ENCODE data around the gene NUF2.
"Not testable (repeated sequence)": the region's sequence is repeated elsewhere in the genome, so short reads cannot be mapped to it uniquely, and the experiment has no call there.

NUF2 gene

GRCh38 chr1:163337631-163338030 lies 15.9 kb downstream of the NUF2 start:
- no peak for DNase-seq

DNA sequence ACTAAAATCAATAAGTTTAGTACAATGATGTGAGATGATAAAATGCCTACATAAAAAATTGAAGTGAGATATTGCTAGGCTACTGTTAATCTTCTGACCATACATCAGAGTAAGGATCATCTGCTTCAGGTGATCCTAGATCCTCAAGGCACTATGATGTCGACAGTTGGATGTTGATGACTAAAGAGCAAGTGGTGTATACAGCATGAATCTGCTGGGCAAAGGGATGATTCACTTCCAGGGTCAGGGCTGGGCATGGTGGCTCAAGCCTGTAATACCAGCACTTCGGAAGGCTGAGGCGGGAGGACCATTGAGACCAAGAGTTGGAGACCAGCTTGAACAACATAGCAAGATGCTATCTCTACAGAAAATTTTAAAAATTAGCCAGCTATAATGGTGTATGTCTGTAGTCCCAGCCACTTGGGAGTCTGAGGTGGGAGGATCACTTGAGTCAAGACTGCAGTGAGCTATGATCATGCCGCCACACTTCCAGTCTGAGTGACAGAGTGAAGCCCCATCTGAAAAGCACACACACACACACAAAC lies 24.6 kb downstream of the NUF2 start:
- no peak for DNase-seq

DNA sequence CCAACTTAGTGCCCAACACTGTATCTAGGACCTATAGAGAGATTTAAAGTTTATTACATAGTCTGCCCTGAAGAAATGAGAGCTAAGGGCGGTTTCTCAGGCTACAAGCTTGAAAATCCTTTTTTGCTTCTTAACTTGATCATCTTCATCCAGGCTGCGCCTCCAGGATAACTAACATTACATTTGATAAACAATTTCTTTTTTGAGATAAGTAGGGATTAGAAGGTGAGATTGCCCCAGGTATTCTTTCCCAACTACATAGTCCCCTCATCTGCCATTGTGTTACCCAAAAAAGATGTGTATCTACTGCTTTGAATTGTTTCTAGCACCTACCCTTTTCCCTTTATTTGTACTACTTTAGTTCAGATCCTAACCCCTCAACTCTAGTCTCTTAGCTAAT lies 25.4 kb downstream of the NUF2 start:
- no peak for DNase-seq

- DNase-seq: no peak
Measured at GRCh38 chr1:163351912-163352311, 30.2 kb downstream of the NUF2 start.

GRCh38 chr1:163357378-163357777 lies 35.6 kb downstream of the NUF2 start:
- DNase-seq: no peak

- not testable (repeated sequence) for DNase-seq
Measured at GRCh38 chr1:163358172-163358571, 36.4 kb downstream of the NUF2 start.

- no peak for DNase-seq
Measured at GRCh38 chr1:163361123-163361934, 39.6 kb downstream of the NUF2 start.

DNA sequence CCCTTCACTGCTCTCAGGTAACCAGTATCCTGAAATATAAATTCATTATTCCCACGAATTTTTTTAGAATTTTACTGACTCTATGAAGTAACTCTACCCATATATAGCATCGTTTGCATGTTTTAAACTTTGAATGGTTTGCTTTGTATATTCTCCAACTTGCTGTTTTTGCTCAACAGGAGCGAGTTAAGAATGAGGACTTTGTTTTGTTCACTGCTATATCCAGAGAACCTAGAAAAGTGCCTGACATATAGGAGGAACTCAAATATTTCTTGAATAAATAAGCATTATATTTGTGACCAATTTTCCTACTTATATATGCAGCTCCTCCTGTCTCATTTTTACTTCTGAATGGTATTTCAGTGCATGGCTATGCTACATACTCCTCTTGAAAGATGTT lies 43.4 kb downstream of the NUF2 start:
- no peak for DNase-seq

- no peak for DNase-seq
Measured at GRCh38 chr1:163366555-163366954, 44.8 kb downstream of the NUF2 start.

GRCh38 chr1:163367721-163368120 lies 46.0 kb downstream of the NUF2 start:
- no peak for DNase-seq

DNA sequence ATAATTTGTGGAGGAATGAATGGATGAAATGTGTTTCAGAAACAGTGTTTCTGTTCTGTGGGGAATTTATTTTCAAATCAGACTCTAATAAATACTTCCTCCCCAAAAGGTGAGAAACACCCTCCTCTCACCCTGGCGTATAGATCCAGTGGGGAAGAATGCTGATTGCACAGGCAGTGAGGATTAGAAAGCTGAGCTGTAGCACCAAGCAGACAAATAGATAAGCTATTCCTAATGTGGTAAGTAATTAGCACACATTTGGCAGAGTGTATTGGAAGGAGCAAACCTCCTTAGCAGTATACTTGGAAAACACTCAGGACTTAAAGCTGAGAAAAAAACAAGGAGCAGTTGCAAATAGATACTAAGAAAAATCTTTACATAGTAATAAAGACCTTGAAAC lies 50.8 kb downstream of the NUF2 start:
- no peak for DNase-seq

GRCh38 chr1:163378554-163378953 lies 56.8 kb downstream of the NUF2 start:
- no peak for DNase-seq

DNA sequence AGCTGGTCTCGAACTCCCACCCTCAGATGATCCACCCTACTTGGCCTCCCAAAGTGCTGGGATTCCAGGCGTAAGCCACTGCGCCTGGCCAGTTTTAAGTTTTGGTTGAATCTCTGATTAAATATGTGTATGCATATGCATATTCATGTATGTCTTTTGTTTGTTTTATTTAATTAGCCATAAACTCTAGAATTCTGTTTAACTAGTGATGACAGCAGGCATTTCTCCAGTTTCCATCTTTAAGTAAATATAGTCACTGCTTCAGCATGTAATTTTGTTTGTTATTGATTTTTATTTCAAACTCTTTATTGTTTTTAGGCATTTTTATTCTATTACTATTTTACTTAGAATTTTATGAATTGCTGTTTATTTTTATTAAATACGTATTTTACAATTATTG lies 58.0 kb downstream of the NUF2 start:
- DNase-seq: no peak

DNA sequence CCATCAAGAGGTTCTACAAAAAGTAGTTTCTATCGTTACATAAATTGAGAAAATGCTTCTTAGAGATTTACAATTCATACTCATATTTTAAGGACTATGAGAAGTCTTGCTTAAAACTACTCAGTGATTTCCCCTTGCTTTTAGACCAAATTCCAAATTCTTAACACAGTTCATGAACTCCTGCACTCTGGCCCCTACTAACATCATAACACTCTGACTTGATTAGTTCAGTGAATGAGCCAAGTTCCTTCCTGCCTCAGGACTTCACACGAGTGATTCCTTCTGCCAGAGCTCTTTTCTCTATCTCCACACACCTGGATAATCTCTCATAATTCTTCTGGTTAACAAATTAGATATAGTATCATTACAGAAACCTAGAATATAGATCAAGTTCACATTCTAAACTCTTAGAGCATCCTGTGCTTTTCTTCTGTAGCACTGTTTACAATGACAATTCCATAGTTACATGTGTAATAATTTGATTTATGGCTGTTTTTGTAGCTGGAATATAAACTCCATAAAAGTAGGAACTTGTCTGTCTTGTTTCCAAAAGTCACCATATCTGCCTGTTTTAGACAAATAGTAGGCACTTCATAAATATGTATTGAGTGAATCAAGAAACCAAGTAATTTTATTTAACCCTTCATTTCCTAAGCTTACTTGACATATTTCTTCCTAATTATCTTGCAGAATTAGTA lies 59.9 kb downstream of the NUF2 start:
- no peak for DNase-seq

- DNase-seq: no peak
Measured at GRCh38 chr1:163382395-163382794, 60.6 kb downstream of the NUF2 start.

DNA sequence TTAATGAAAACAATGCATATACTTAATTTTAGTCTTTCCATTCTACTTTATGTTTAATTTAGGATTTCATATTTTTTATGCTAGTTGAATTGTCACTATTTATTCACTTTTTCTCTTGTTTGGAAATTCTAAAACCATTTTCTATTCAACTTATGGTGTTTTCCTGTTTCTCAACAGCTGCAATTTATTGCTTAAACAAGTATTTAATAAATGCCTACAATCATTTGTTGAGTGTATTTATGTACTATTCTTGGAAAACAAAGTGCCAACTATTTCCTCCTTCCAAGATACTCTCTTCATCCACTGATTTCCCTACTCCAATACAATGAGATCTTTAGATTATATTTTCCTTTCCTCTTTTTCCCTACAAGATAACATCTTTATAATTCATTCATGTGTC lies 65.4 kb downstream of the NUF2 start:
- DNase-seq: no peak

GRCh38 chr1:163388970-163389369 lies 67.2 kb downstream of the NUF2 start:
- no peak for DNase-seq

DNA sequence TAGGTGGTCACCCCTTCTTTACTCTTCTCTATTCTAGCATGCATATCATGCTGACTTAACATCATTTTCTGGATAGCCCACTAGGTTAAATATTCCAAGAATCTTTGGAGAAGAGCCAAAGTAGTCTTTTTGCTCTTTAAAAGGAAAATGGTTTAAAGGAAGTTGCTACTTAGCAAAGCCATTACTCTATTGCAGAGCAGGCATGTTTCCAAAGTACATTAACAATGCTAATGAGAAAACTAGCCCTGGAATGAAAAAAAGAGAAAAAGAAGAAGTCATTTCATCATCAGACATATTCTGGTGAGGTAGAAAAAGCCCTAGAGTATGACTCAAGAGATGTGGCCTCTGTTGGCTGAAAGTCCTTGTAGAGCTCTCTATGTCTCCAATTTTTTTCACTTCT lies 74.0 kb downstream of the NUF2 start:
- DNase-seq: no peak

DNA sequence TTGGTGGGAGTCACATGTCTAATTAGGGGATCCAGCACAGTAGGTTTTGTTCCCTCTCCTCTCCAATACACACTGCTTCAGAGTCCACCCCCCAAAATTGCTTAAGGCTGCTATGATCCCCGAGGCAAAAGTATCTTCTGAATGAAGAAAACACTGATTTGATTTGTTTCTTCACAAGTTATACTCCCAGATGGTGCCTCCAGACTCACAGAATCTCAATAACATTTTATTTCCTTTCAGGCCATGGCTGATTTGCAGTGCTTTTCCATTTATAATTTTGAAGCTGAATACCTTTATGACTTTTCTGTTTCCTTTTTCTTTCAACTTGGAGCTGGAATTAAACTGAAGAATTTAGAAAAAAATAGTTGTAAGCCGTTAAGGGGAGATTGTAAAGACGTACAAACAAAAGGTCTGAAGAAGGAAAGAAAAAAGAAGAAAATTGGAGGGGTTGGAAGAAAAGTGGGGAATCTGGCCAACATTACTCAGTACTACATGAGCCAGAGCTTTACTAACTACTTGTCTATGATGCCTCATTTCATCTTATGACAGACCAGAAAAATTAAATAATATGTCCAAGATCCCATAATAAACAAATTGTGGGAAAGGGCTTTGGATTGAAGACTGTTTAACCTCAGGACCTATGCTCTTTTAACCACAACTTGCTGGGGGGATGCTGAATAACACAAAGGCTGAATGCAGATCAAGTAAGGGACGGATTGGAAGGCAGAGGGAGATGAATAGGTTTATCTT lies 75.9 kb downstream of the NUF2 start:
- DNase-seq: no peak

- no peak for DNase-seq
Measured at GRCh38 chr1:163399001-163399400, 77.2 kb downstream of the NUF2 start.

DNA sequence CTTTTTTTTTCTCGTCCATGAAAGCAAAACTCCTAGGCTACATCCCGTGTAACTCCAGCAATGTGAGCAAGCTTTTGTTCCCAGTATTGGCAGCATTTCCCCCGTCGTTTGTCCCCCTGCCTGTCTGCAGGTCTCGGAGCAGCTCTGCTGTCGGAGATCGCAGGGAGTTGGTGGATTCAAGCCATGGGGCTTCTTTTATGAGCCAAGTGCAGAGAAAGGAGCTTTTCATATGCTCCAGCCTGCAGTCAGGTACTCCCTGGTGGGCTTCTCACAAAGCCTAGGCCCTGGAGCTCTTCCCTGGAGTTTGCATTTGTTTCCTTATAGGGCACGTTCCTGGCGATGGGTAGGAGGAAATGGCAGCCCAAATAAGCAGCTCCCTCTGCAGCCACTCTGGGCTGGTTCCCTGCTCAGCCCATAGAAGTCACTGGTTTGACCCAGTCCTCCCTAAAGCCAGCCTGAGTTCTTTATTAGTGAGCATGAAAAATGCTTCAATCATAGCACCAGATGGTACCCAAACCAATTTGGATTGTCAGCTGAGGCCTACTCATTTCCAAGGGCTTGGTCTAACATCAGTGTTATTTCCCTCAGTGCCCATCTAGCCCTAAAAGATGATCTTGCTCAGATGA lies 78.3 kb downstream of the NUF2 start:
- DNase-seq: no peak

GRCh38 chr1:163401211-163401610 lies 79.5 kb downstream of the NUF2 start:
- no peak for DNase-seq
